ENCODE measurements around the gene FAM187B. TPM values are rescaled to one million over a fixed set of nuclear protein-coding genes. Genes with fewer than 3 reads are reported as not detected.

The FAM187B gene
- total and polyA plus RNA-seq, 2 experiments from 2014 or later, result 0.23 TPM; not detected in 1

DNA sequence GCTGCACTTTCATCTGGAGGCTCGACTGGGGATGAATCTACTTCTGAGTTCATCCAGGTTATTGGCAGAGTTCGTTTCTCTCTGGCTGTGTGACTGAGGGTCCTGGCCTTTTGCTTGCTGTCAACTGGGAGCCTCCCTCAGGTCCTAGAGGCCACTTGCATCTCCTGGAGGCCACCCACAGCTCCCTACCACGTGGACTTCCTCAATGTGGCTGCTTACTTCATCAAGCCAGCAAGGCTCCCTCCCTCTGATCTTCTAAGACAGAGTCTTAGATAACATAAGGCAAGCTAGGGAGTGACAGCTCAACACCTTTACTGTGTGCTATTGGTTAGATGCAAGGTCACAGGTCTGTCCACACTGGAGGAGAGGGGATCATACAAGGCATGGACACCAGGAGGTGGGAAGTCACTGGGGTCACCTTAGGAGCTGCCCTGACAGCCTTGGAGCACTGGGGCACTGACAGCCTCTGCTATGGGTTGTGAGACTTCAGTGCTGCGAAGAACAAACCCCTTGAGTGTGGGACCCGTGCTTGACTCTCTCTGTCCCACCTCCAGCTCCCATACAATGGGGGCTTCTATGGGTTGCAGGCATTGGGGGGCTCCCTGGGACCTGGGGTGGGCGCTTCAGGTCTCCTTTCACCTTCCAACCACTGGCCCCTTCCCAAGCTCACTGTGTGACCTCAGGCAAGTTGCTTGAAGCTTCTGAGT is 5.3 kb downstream of the FAM187B start:
- DNase-seq (ENCODE audit: low spot score), result no peak
- Histone ChIP-seq H3K27ac (ENCODE audit: low read depth) (no peak overlapping the region), H3K4me2 (no peak overlapping the region), H3K36me3 (ENCODE audit: insufficient read depth) (no peaks in the 10 kb centered on the region; the same call in 1 of the 2 replicates), H3K4me3 (no peak overlapping the region), H4K20me1 (replicated peaks; ENCODE audit: insufficient read depth) (no peaks in the 10 kb centered on the region), H3F3A (replicated peaks; ENCODE audit: low read depth) (no peaks in the 10 kb centered on the region), H3K9me2 (ENCODE audit: insufficient read depth) (peaks cover 10% of the 10 kb centered on the region; the same call in 1 of the 2 replicates), H2AFZ (no peak overlapping the region), H3K79me2 (replicated peaks; ENCODE audit: insufficient read depth) (no peaks in the 10 kb centered on the region), H3K4me1 (ENCODE audit: insufficient read depth) (no peaks in the 10 kb centered on the region), H3K27me3 (ENCODE audit: insufficient read depth) (no peaks in the 10 kb centered on the region)
- Mint-ChIP-seq H3K27me3 (ENCODE audit: insufficient read depth, low read depth, poor library complexity) (peaks cover 18% of the 10 kb centered on the region), H3K4me3 (no peak overlapping the region), H3K9me3 (peaks cover 20% of the 10 kb centered on the region; the same call in 2 of the 3 replicates), H3K27ac (no peak overlapping the region), H3K4me1 (peaks cover 14% of the 10 kb centered on the region), H3K36me3 (ENCODE audit: low read depth) (peaks cover 10% of the 10 kb centered on the region; the same call in 2 of the 3 replicates)
- no peak for TF ChIP-seq ZNF114 (CRISPR knock-in tag; IDR thresholded peaks at IDR 0.05)
- no peak for ATAC-seq

DNA sequence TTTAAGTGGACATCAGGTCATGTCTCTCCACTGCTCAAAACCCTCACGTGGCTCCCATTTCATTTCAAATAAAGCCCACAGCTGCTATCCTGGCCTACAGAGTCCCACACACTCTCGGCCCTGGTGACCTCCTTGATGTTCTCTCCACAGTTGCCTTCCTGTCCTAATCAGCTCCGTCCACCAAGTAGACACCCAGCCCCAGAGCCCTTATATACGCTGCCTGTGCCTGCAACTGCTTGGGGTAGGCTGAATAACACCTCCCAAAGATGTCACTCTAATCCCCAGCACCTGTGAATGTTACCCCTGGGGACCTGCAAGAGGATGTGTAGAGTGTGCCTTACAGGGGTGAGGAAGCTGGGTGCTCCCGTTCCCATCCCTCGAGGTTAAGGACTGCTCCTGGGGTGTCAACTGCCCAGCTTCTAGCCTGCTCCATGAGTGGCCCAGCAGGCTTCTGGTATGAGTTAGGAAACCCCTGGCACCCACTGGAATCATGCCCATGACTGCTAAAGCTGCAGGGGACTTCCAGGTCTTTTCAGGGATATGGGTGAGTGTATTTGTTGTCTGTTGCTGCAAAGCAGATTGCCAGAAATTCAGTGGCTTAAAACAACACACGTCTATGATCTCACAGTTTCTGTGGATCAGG is 6.0 kb downstream of the FAM187B start:
- Histone ChIP-seq H3K9me2 (ENCODE audit: insufficient read depth) (peaks cover 10% of the 10 kb centered on the region; the same call in 1 of the 2 replicates), H3K4me3 (no peak overlapping the region), H2AFZ (no peak overlapping the region), H3K4me2 (no peak overlapping the region), H3K4me1 (ENCODE audit: insufficient read depth) (no peaks in the 10 kb centered on the region), H3F3A (replicated peaks; ENCODE audit: low read depth) (no peaks in the 10 kb centered on the region), H3K27ac (ENCODE audit: low read depth) (no peak overlapping the region), H4K20me1 (replicated peaks; ENCODE audit: insufficient read depth) (no peaks in the 10 kb centered on the region), H3K36me3 (ENCODE audit: insufficient read depth) (no peaks in the 10 kb centered on the region; the same call in 1 of the 2 replicates), H3K27me3 (ENCODE audit: insufficient read depth) (no peaks in the 10 kb centered on the region), H3K79me2 (replicated peaks; ENCODE audit: insufficient read depth) (no peaks in the 10 kb centered on the region)
- no peak overlapping the region for H3K27ac Mint-ChIP-seq
- no peak for ATAC-seq
- peaks cover 16% of the 10 kb centered on the region for H3K27me3 Mint-ChIP-seq (ENCODE audit: insufficient read depth, low read depth, poor library complexity)
- H3K4me3 Mint-ChIP-seq, result no peak overlapping the region
- peaks cover 14% of the 10 kb centered on the region for H3K4me1 Mint-ChIP-seq
- no peak for DNase-seq (ENCODE audit: low spot score)
- H3K9me3 Mint-ChIP-seq, result peaks cover 20% of the 10 kb centered on the region; the same call in 2 of the 3 replicates
- peaks cover 12% of the 10 kb centered on the region; the same call in 2 of the 3 replicates for H3K36me3 Mint-ChIP-seq (ENCODE audit: low read depth)
- TF ChIP-seq, protein P1, sequence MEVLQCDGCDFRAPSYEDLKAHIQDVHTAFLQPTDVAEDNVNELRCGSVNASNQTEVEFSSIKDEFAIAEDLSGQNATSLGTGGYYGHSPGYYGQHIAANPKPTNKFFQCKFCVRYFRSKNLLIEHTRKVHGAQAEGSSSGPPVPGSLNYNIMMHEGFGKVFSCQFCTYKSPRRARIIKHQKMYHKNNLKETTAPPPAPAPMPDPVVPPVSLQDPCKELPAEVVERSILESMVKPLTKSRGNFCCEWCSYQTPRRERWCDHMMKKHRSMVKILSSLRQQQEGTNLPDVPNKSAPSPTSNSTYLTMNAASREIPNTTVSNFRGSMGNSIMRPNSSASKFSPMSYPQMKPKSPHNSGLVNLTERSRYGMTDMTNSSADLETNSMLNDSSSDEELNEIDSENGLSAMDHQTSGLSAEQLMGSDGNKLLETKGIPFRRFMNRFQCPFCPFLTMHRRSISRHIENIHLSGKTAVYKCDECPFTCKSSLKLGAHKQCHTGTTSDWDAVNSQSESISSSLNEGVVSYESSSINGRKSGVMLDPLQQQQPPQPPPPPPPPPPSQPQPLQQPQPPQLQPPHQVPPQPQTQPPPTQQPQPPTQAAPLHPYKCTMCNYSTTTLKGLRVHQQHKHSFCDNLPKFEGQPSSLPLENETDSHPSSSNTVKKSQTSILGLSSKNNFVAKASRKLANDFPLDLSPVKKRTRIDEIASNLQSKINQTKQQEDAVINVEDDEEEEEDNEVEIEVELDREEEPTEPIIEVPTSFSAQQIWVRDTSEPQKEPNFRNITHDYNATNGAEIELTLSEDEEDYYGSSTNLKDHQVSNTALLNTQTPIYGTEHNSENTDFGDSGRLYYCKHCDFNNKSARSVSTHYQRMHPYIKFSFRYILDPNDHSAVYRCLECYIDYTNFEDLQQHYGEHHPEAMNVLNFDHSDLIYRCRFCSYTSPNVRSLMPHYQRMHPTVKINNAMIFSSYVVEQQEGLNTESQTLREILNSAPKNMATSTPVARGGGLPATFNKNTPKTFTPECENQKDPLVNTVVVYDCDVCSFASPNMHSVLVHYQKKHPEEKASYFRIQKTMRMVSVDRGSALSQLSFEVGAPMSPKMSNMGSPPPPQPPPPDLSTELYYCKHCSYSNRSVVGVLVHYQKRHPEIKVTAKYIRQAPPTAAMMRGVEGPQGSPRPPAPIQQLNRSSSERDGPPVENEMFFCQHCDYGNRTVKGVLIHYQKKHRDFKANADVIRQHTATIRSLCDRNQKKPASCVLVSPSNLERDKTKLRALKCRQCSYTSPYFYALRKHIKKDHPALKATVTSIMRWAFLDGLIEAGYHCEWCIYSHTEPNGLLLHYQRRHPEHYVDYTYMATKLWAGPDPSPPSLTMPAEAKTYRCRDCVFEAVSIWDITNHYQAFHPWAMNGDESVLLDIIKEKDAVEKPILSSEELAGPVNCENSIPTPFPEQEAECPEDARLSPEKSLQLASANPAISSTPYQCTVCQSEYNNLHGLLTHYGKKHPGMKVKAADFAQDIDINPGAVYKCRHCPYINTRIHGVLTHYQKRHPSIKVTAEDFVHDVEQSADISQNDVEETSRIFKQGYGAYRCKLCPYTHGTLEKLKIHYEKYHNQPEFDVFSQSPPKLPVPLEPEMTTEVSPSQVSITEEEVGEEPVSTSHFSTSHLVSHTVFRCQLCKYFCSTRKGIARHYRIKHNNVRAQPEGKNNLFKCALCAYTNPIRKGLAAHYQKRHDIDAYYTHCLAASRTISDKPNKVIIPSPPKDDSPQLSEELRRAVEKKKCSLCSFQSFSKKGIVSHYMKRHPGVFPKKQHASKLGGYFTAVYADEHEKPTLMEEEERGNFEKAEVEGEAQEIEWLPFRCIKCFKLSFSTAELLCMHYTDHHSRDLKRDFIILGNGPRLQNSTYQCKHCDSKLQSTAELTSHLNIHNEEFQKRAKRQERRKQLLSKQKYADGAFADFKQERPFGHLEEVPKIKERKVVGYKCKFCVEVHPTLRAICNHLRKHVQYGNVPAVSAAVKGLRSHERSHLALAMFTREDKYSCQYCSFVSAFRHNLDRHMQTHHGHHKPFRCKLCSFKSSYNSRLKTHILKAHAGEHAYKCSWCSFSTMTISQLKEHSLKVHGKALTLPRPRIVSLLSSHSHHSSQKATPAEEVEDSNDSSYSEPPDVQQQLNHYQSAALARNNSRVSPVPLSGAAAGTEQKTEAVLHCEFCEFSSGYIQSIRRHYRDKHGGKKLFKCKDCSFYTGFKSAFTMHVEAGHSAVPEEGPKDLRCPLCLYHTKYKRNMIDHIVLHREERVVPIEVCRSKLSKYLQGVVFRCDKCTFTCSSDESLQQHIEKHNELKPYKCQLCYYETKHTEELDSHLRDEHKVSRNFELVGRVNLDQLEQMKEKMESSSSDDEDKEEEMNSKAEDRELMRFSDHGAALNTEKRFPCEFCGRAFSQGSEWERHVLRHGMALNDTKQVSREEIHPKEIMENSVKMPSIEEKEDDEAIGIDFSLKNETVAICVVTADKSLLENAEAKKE (CRISPR knock-in tag; IDR thresholded peaks at IDR 0.05), result no peak
- TF ChIP-seq EZH2phosphoT487 (IDR thresholded peaks at IDR 0.05; ENCODE audit: unreplicated experiment) (no peak), JUNB (IDR thresholded peaks at IDR 0.05; ENCODE audit: unreplicated experiment) (no peak), STAT1 (IDR thresholded peaks at IDR 0.05; ENCODE audit: unreplicated experiment) (no peak), POLR2AphosphoS5 (IDR thresholded peaks at IDR 0.05; ENCODE audit: low read depth) (no peak), ZNF331 (CRISPR knock-in tag; IDR thresholded peaks at IDR 0.05; ENCODE audit: low read depth) (no peak), CREB1 (CRISPR knock-in tag; IDR thresholded peaks at IDR 0.05; ENCODE audit: low read depth) (no peak)
- TF ChIP-seq, protein P2, sequence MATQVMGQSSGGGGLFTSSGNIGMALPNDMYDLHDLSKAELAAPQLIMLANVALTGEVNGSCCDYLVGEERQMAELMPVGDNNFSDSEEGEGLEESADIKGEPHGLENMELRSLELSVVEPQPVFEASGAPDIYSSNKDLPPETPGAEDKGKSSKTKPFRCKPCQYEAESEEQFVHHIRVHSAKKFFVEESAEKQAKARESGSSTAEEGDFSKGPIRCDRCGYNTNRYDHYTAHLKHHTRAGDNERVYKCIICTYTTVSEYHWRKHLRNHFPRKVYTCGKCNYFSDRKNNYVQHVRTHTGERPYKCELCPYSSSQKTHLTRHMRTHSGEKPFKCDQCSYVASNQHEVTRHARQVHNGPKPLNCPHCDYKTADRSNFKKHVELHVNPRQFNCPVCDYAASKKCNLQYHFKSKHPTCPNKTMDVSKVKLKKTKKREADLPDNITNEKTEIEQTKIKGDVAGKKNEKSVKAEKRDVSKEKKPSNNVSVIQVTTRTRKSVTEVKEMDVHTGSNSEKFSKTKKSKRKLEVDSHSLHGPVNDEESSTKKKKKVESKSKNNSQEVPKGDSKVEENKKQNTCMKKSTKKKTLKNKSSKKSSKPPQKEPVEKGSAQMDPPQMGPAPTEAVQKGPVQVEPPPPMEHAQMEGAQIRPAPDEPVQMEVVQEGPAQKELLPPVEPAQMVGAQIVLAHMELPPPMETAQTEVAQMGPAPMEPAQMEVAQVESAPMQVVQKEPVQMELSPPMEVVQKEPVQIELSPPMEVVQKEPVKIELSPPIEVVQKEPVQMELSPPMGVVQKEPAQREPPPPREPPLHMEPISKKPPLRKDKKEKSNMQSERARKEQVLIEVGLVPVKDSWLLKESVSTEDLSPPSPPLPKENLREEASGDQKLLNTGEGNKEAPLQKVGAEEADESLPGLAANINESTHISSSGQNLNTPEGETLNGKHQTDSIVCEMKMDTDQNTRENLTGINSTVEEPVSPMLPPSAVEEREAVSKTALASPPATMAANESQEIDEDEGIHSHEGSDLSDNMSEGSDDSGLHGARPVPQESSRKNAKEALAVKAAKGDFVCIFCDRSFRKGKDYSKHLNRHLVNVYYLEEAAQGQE (IDR thresholded peaks at IDR 0.05; ENCODE audit: unreplicated experiment), result no peak
- TF ChIP-seq, protein P3, sequence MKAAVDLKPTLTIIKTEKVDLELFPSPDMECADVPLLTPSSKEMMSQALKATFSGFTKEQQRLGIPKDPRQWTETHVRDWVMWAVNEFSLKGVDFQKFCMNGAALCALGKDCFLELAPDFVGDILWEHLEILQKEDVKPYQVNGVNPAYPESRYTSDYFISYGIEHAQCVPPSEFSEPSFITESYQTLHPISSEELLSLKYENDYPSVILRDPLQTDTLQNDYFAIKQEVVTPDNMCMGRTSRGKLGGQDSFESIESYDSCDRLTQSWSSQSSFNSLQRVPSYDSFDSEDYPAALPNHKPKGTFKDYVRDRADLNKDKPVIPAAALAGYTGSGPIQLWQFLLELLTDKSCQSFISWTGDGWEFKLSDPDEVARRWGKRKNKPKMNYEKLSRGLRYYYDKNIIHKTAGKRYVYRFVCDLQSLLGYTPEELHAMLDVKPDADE (IDR thresholded peaks at IDR 0.05), result no peak
